Endothelial cell of umbilical vein (primary cell): ENCODE measurements around the gene RBM8A. TPM values are rescaled to one million over a fixed set of nuclear protein-coding genes. Genes with fewer than 3 reads are reported as not detected.
A peak's percentile ranks its signal among the peaks of the same experiment; 100 is the strongest.

Experiments
- BruUV-seq: library from RNA; stranded (reverse); fragments of 400-500 nt; replicated peaks from 2 replicates; lab custom pipeline; 2021; lab: Mats Ljungman, UMichigan
- CTCF ChIA-PET: fragments of 300-600, 350-600 bp; sonication (Branson Sonifier 250); formaldehyde crosslinking; loops from one replicate; lab custom pipeline; 2021; ENCODE audit warnings: antibody characterized with exemption, inconsistent platforms; lab: Charles Lee
- POLR2A ChIA-PET: fragments of 300-600, 350-600 bp; sonication (Branson Sonifier 250); formaldehyde crosslinking; loops from one replicate; lab custom pipeline; 2021; ENCODE audit warnings: antibody characterized with exemption, inconsistent platforms; lab: Charles Lee
- DNase-seq: peaks from one replicate; pipeline ENCODE4 v3.0.0-alpha.2; 2011; ENCODE audit warnings: low read depth, low spot score
- FAIRE-seq: peaks from 2 replicates; lab custom pipeline; 2011; peaks lifted over from hg19 to GRCh38; lab: Jason Lieb, UNC
- H2AFZ ChIP-seq: 2 replicates; pipeline ENCODE4 v1.6.0; 2012; ENCODE audit warnings: low read depth, low read length, control low read depth, inconsistent platforms
- H3K27ac ChIP-seq: 2 replicates; pipeline ENCODE4 v1.5.1; 2011; ENCODE audit warnings: low read depth, mild to moderate bottlenecking, control low read depth, low read length, moderate library complexity; ENCODE audit not compliant: insufficient read depth
- H3K27me3 ChIP-seq, 2 experiments: 2 replicates each; pipeline versions ENCODE4 v1.6.0 to v1.6.1; 2011; ENCODE audit warnings: low read length in 2 of 2, mixed read lengths in 1 of 2; ENCODE audit not compliant: control insufficient read depth in 2 of 2, insufficient read depth in 2 of 2
- H3K36me3 ChIP-seq, 2 experiments: 2 replicates in 1 of 2; 3 replicates in 1 of 2; pipeline ENCODE4 v1.5.1; 2011; ENCODE audit warnings: low read length in 2 of 2, mild to moderate bottlenecking in 1 of 2, moderate library complexity in 1 of 2; ENCODE audit not compliant: control insufficient read depth in 2 of 2, insufficient read depth in 2 of 2; ENCODE audit errors: extremely low read depth in 1 of 2
- H3K4me1 ChIP-seq: 3 replicates; pipeline ENCODE4 v1.5.1; 2011; ENCODE audit warnings: mild to moderate bottlenecking, low read length; ENCODE audit not compliant: control insufficient read depth, insufficient read depth; ENCODE audit errors: extremely low read depth
- H3K4me2 ChIP-seq: 2 replicates; pipeline ENCODE4 v1.6.1; 2011; ENCODE audit warnings: low read length, control low read depth, mixed read lengths; ENCODE audit not compliant: insufficient read depth
- H3K4me3 ChIP-seq, 3 experiments: fragments of 200-600 bp in 1 of 3; sonication (generic), shearing (Covaris generic) in 1 of 3; replicated peaks in 1 of 3; 2 replicates each; pipeline ENCODE4 v1.5.1; 2011 to 2016; ENCODE audit warnings: control low read depth in 3 of 3, low read length in 3 of 3, mild to moderate bottlenecking in 2 of 3, inconsistent platforms in 1 of 3, low read depth in 1 of 3, moderate library complexity in 1 of 3; ENCODE audit not compliant: insufficient read depth in 1 of 3
- H3K79me2 ChIP-seq: 2 replicates; pipeline ENCODE4 v1.6.0; 2012; ENCODE audit warnings: low read length, inconsistent platforms; ENCODE audit not compliant: control insufficient read depth, insufficient read depth
- H3K9ac ChIP-seq: replicated peaks from 2 replicates; pipeline ENCODE3; 2011; ENCODE audit warnings: low read length, control low read depth; ENCODE audit not compliant: insufficient read depth; ENCODE audit errors: extremely low read depth
- H3K9me1 ChIP-seq: replicated peaks from 3 replicates; pipeline ENCODE4 v1.6.0; 2011; ENCODE audit warnings: mild to moderate bottlenecking, low read length; ENCODE audit not compliant: control insufficient read depth, insufficient read depth; ENCODE audit errors: extremely low read depth
- H3K9me3 ChIP-seq: replicated peaks from 2 replicates; pipeline ENCODE4 v1.5.1; 2012; ENCODE audit warnings: low read length, inconsistent platforms; ENCODE audit not compliant: control insufficient read depth, insufficient read depth
- H4K20me1 ChIP-seq: replicated peaks from 2 replicates; pipeline ENCODE3; 2011; ENCODE audit warnings: mild to moderate bottlenecking, low read length; ENCODE audit not compliant: control insufficient read depth, insufficient read depth; ENCODE audit errors: extremely low read depth
- CTCF ChIP-seq, 2 donors: IDR thresholded peaks; 1 replicate in 1 of 2; 2 replicates in 1 of 2; pipeline ENCODE4 v1.5.1; 2011; ENCODE audit warnings: low read length in 2 of 2, mild to moderate bottlenecking in 2 of 2, moderate library complexity in 2 of 2, control low read depth in 1 of 2, inconsistent platforms in 1 of 2, low read depth in 1 of 2; ENCODE audit not compliant: insufficient read depth in 1 of 2; ENCODE audit errors: extremely low read depth in 1 of 2
- EZH2 ChIP-seq: IDR thresholded peaks from 2 replicates; pipeline ENCODE4 v1.6.1; 2012; ENCODE audit warnings: borderline replicate concordance, low read depth, mild to moderate bottlenecking, moderate library complexity, low read length, inconsistent platforms; ENCODE audit not compliant: severe bottlenecking
- FOS ChIP-seq: IDR thresholded peaks from 2 replicates; pipeline ENCODE4 v1.6.1; 2011; ENCODE audit warnings: mild to moderate bottlenecking, low read length, moderate library complexity, borderline replicate concordance; ENCODE audit not compliant: insufficient read depth
- GATA2 ChIP-seq: IDR thresholded peaks from 2 replicates; pipeline ENCODE4 v1.7.0; 2011; ENCODE audit warnings: low read depth, mild to moderate bottlenecking, moderate library complexity, mixed read lengths, low read length; ENCODE audit not compliant: insufficient read length, insufficient read depth
- JUN ChIP-seq: IDR thresholded peaks from 2 replicates; pipeline ENCODE4 v1.6.1; 2011; ENCODE audit warnings: borderline replicate concordance, low read depth; ENCODE audit not compliant: insufficient read length, insufficient read depth
- MAX ChIP-seq: IDR thresholded peaks from 2 replicates; pipeline ENCODE4 v1.6.1; 2011; ENCODE audit not compliant: insufficient read depth, insufficient read length
- MYC ChIP-seq: IDR thresholded peaks from one replicate; pipeline ENCODE4 v1.6.1; 2011; ENCODE audit warnings: mild to moderate bottlenecking, low read depth, low read length
- POLR2A ChIP-seq: IDR thresholded peaks from 2 replicates; pipeline ENCODE4 v1.6.1; 2012; ENCODE audit warnings: low read depth, mild to moderate bottlenecking, control low read depth, low read length
- POLR2AphosphoS5 ChIP-seq: IDR thresholded peaks from 2 replicates; pipeline ENCODE4 v1.6.1; 2012; ENCODE audit warnings: low read depth, mild to moderate bottlenecking, control low read depth, low read length, moderate library complexity; ENCODE audit not compliant: insufficient read depth
- dilution Hi-C: fragments of 300-500 bp; cut with MboI; formaldehyde crosslinking; loops from one replicate; pipeline ENCODE4 v1.15.0; 2019; ENCODE audit warnings: low sequenced_read_pairs; ENCODE audit not compliant: extremely low pct_ligation_motif_present
- intact Hi-C: fragments of 100-400 bp; cut with micrococcal nuclease; formaldehyde crosslinking; loops from one replicate; pipeline ENCODE4 v1.10.0; 2022
- polyA plus RNA-seq, 4 experiments: library from polyadenylated mRNA; depleted of rRNA in 3 of 4; stranded (reverse) in 3 of 4; unstranded in 1 of 4; fragments of >200 nt; gene quantifications; 2 replicates each; pipeline versions ENCODE4 v1.2.1 to v1.2.3, GENCODE V29; 2011 to 2012; ENCODE audit warnings: missing spikeins in 1 of 4
- total RNA-seq: library from RNA; stranded (reverse); gene quantifications from 2 replicates; pipeline ENCODE4 v1.2.3, GENCODE V29; 2021

RBM8A gene
- total and polyA plus RNA-seq, 2 donors (not counting 3 experiments of a cell fraction or from before 2014, with no cell fraction given) = 192 to 194 TPM

GRCh38 chr1:145908653-145909052 lies 18.6 kb downstream of the RBM8A start:
- Histone ChIP-seq H3K4me2 (peak overlapping the region; percentile 49), H3K79me2 (peaks cover 7% of the 10 kb centered on the region), H3K4me1 (peaks cover 25% of the 10 kb centered on the region), H3K9me3 (no peaks in the 10 kb centered on the region), H3K36me3 (peaks cover 5 to 8% of the 10 kb centered on the region in 2 experiments), H3K9me1 (no peaks in the 10 kb centered on the region), H4K20me1 (no peaks in the 10 kb centered on the region), H3K4me3 (peak overlapping the region in 1 of 3 experiments; percentile 5), H3K27ac (peak overlapping the region; percentile 39), H2AFZ (peak overlapping the region; percentile 15), H3K9ac (no peak overlapping the region), H3K27me3 (no peaks in the 10 kb centered on the region)
- no peak for TF ChIP-seq CTCF (IDR thresholded peaks at IDR 0.05; ENCODE audit: extremely low read depth in 1 of 2, insufficient read depth in 1 of 2, low read depth in 1 of 2, low read length in 2 of 2)
- TF ChIP-seq POLR2A = no peak
- no peak for TF ChIP-seq FOS
- TF ChIP-seq MAX = no peak
- TF ChIP-seq JUN = no peak
- no peak for TF ChIP-seq POLR2AphosphoS5
- no peak for TF ChIP-seq MYC
- TF ChIP-seq EZH2 = no peak
- TF ChIP-seq GATA2 = no peak
- dilution Hi-C loops = no loop called here
- intact Hi-C loops = loop anchor here (5.0 kb wide), 1 partner anchor 49 kb away; the partner anchor contains the start of gene LIX1L
- BruUV-seq = TSS peak; percentile 27
- CTCF ChIA-PET = interaction anchor here (0.8 to 7.7 kb wide), 15 partner anchors 10 to 129 kb away, joined by 3 to 280 read pairs (median 6); partner anchors contain the start of genes ANKRD35, NUDT17, PEX11B and RBM8A
- FAIRE-seq = no peak
- POLR2A ChIA-PET = interaction anchor here (3.1 kb wide), 1 partner anchor 17 kb away, joined by 23 read pairs; no protein-coding TSS in a partner anchor
- DNase-seq = no peak
